HepG2 (cell line): ENCODE measurements around the gene SCN7A. TPM values are rescaled to one million over a fixed set of nuclear protein-coding genes. Genes with fewer than 3 reads are reported as not detected.

Source experiments
- ATAC-seq: fragments of 200-7000 bp; cut with Tn5 transposase; 3 replicates; pipeline ENCODE4 v1.9.1; 2020; ENCODE audit warnings: mild to moderate bottlenecking, moderate library complexity
- BruUV-seq: library from RNA; stranded (reverse); fragments of 400-500 nt; replicated peaks from 2 replicates; lab custom pipeline; 2021; lab: Mats Ljungman, UMichigan
- CTCF ChIA-PET: fragments of 300-600 bp; formaldehyde crosslinking; extraction: SDS; loops from one replicate; lab custom pipeline; 2021; ENCODE audit warnings: low total read pairs, inconsistent platforms, low intra/inter-chr PET ratio; lab: Yijun Ruan, JAX
- POLR2A ChIA-PET: fragments of 350-600 bp; sonication (Branson Sonifier 250); formaldehyde crosslinking; loops from one replicate; lab custom pipeline; 2020; ENCODE audit warnings: antibody characterized with exemption, inconsistent platforms; lab: Yijun Ruan, JAX
- DNase-seq: peaks from one replicate; pipeline ENCODE4 v3.0.0-alpha.2; 2015; ENCODE audit warnings: low spot score
- FAIRE-seq: peaks from 3 replicates; lab custom pipeline; 2011; peaks lifted over from hg19 to GRCh38; lab: Jason Lieb, UNC
- H2AFZ ChIP-seq: one replicate; pipeline ENCODE4 v1.6.1; 2011; ENCODE audit warnings: low read length, inconsistent platforms
- H3K27ac ChIP-seq: fragments of 300-600 bp; 3 replicates; pipeline ENCODE4 v1.8.0; 2011; ENCODE audit warnings: mixed run types, mild to moderate bottlenecking, mixed read lengths, low read length, inconsistent platforms; ENCODE audit not compliant: insufficient read depth; ENCODE audit errors: extremely low read length
- H3K27me3 ChIP-seq, 2 experiments: fragments of 200-600 bp in 1 of 2; 2 replicates in 1 of 2; 3 replicates in 1 of 2; pipeline versions ENCODE4 v1.6.0 to v1.8.0; 2011; ENCODE audit warnings: low read length in 2 of 2, mild to moderate bottlenecking in 2 of 2, moderate library complexity in 2 of 2, inconsistent platforms in 1 of 2; ENCODE audit not compliant: insufficient read depth in 2 of 2, control insufficient read depth in 1 of 2
- H3K36me3 ChIP-seq, 2 experiments: fragments of 200-600 bp in 1 of 2; replicated peaks in 1 of 2; 2 replicates in 1 of 2; 3 replicates in 1 of 2; pipeline versions ENCODE4 v1.5.1 to v1.8.0; 2011; ENCODE audit warnings: low read length in 2 of 2, inconsistent platforms in 1 of 2; ENCODE audit not compliant: insufficient read depth in 2 of 2, control insufficient read depth in 1 of 2
- H3K4me1 ChIP-seq: 2 replicates; pipeline ENCODE4 v1.5.1; 2012; ENCODE audit warnings: low read length, inconsistent platforms; ENCODE audit not compliant: insufficient read depth
- H3K4me2 ChIP-seq: 2 replicates; pipeline ENCODE4 v1.6.0; 2011; ENCODE audit warnings: low read depth, low read length, inconsistent platforms
- H3K4me3 ChIP-seq, 3 experiments: fragments of 200-600 bp in 1 of 3; sonication (generic), shearing (Covaris generic) in 1 of 3; replicated peaks in 1 of 3; 2 replicates each; pipeline ENCODE4 v1.5.1; 2011 to 2016; ENCODE audit warnings: low read length in 3 of 3, inconsistent platforms in 2 of 3, low read depth in 2 of 3, mild to moderate bottlenecking in 2 of 3, control low read depth in 1 of 3, mixed read lengths in 1 of 3; ENCODE audit not compliant: insufficient read depth in 1 of 3
- H3K79me2 ChIP-seq: one replicate; pipeline ENCODE4 v1.6.1; 2011; ENCODE audit warnings: low read length, inconsistent platforms; ENCODE audit not compliant: insufficient read depth
- H3K9ac ChIP-seq: 2 replicates; pipeline ENCODE4 v1.6.0; 2011; ENCODE audit warnings: mild to moderate bottlenecking, low read depth, low read length, inconsistent platforms; ENCODE audit not compliant: insufficient read depth
- H3K9me3 ChIP-seq: 2 replicates; pipeline ENCODE4 v1.5.1; 2012; ENCODE audit warnings: mild to moderate bottlenecking, low read length
- H4K20me1 ChIP-seq: 2 replicates; pipeline ENCODE4 v1.6.0; 2011; ENCODE audit warnings: inconsistent platforms, mild to moderate bottlenecking, low read length, moderate library complexity; ENCODE audit not compliant: insufficient read depth
- ELF3 ChIP-seq: IDR thresholded peaks from 2 replicates; pipeline ENCODE4 v1.6.1; 2016; ENCODE audit warnings: missing genetic modification reagents, missing compliant biosample characterization
- FOSL2 ChIP-seq: sonication (generic); formaldehyde crosslinking; IDR thresholded peaks from 2 replicates; pipeline ENCODE4 v1.4.0; 2020; ENCODE audit warnings: missing genetic modification reagents
- SOX13 ChIP-seq, 3 experiments: fragments of 450-650 bp in 1 of 3; sonication (generic) in 1 of 3; formaldehyde crosslinking in 1 of 3; IDR thresholded peaks in 2 of 3; conservative IDR thresholded peaks in 1 of 3; 2 replicates each; pipeline versions ENCODE4 v1.5.0 to v1.6.1; 2016 to 2020; ENCODE audit warnings: antibody characterized with exemption in 1 of 3, mild to moderate bottlenecking in 1 of 3, missing compliant biosample characterization in 1 of 3, missing genetic modification reagents in 1 of 3, moderate library complexity in 1 of 3
- STAG1 ChIP-seq: sonication (generic); formaldehyde crosslinking; IDR thresholded peaks from 2 replicates; pipeline ENCODE4 v1.4.0; 2020; ENCODE audit warnings: missing genetic modification reagents
- TEAD3 ChIP-seq: optimal IDR thresholded peaks from 2 replicates; pipeline ENCODE3; 2016; ENCODE audit warnings: borderline replicate concordance
- ZBTB21 ChIP-seq: sonication (generic); formaldehyde crosslinking; IDR thresholded peaks from 2 replicates; pipeline ENCODE4 v1.4.0; 2020; ENCODE audit warnings: missing genetic modification reagents
- ZNF567 ChIP-seq: sonication (generic); formaldehyde crosslinking; IDR thresholded peaks from 2 replicates; pipeline ENCODE4 v1.8.1; 2023; ENCODE audit warnings: mild to moderate bottlenecking, missing genetic modification reagents, borderline replicate concordance
- WGBS: methylation state at CpG from one replicate; pipeline ENCODE4 v1.1.6; 2017; ENCODE audit warnings: low lambda C conversion rate; 5-methylcytosine and 5-hydroxymethylcytosine counted together
- in situ Hi-C: cut with HindIII; loops from 2 replicates; pipeline ENCODE4 v1.10.0; 2017; ENCODE audit warnings: low pct_unique_long_range_greater_than_20kb; ENCODE audit not compliant: extremely low pct_ligation_motif_present
- intact Hi-C: fragments of 100-400 bp; cut with micrococcal nuclease; formaldehyde crosslinking; loops from one replicate; pipeline ENCODE4 v1.10.0; 2022; ENCODE audit not compliant: unreplicated experiment
- polyA plus RNA-seq, 8 experiments: library from polyadenylated mRNA; depleted of rRNA in 3 of 8; stranded (reverse) in 7 of 8; unstranded in 1 of 8; fragments of >200 nt; fragmentation: Illumina TruSeq in 4 of 8; extraction: Trizol in 4 of 8; gene quantifications; 2 replicates each; pipeline versions ENCODE4 v1.2.1 to v1.2.3, GENCODE V29; 2011 to 2016; ENCODE audit warnings: low read depth in 4 of 8, missing spikeins in 1 of 8, mixed read lengths in 1 of 8; ENCODE audit not compliant: insufficient read depth in 1 of 8
- total RNA-seq, 5 experiments: library from RNA; depleted of rRNA; stranded (reverse); fragments of >200 nt; fragmentation: Illumina TruSeq; extraction: Trizol; gene quantifications; 2 replicates each; pipeline ENCODE4 v1.2.3, GENCODE V29; 2016; ENCODE audit warnings: low read depth in 1 of 5
- TF ChIP-seq, protein P1 (sequence below), 2 experiments: fragments of 450-650 bp in 1 of 2; sonication (generic) in 1 of 2; formaldehyde crosslinking in 1 of 2; IDR thresholded peaks; 2 replicates each; pipeline versions ENCODE4 v1.6.1 to v1.8.0; 2016 to 2022; ENCODE audit warnings: antibody characterized with exemption in 1 of 2, mild to moderate bottlenecking in 1 of 2, missing genetic modification reagents in 1 of 2
- TF ChIP-seq, protein P2 (sequence below): sonication (generic); formaldehyde crosslinking; IDR thresholded peaks from 2 replicates; pipeline ENCODE4 v1.5.0; 2020; ENCODE audit warnings: mild to moderate bottlenecking, missing genetic modification reagents, moderate library complexity

Gene SCN7A
- total and polyA plus RNA-seq, 2 of the 13 experiments (the other 11 are each of a cell fraction or from before 2014, with no cell fraction given), result 0.01 TPM; not detected in 1

DNA sequence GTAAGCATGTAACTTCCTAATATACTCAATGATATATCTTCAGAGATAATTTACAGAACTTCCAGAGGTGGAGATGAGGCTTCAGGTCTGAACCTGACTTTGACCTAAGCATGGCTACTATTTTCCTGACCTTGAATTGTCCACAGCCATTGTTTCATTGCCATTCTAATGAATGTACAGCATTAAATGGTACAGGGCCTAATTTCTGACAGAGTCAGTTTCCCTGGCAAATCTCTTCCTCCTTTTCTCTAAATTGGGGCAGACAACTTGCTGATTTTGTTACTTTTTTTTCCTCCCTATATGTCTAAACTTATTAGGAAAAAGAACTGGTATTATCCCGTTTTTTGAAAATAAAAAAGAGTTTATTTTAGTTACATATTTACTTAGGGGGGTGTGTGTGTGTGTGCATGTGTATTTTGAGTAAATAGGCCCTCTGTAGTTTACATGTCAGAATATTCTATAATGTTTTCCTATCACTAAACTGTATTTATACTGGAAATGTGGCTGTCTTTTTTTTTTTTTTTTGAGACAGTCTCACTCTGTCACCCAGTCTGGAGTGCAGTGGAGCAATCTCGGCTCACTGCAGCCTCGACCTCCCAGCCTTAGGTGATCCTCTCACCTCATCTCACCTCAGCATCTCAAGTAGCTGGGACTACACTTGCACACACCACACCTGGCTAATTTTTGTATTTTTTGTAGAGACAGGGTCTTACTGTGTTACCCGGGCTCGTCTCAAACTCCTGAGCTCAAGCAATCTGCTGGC is 75.0 kb downstream of the SCN7A start (continued):
- TF ChIP-seq SOX13 (IDR thresholded peaks at IDR 0.05) (no peak), SOX13 (CRISPR knock-in tag; conservative IDR thresholded peaks at IDR 0.05 in 1 of 2, IDR thresholded peaks at IDR 0.05 in 1 of 2) (peak in 1 of 2 experiments; percentile 58; a peak in 2 of 4 replicates)

DNA sequence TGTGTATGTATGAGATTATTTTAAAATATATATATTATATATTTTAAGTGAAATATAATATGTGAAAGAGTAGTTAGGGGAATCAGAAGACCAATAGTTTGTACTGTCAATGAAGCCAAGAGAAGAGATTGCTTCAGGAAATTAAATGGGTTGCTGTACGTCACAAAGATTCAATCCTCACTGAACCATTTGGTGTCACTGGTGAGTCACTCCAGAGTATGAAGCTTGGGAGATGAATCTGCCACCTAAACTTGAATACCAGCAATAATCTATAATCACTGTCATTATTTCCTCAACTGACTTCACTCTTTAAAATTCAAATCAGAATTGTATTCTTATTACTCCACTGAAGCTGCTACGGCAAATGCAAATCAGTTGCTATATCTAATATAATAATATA is 76.4 kb downstream of the SCN7A start:
- DNase-seq, result peak; percentile 70
- CTCF ChIA-PET, result interaction anchor here (1.4 to 1.5 kb wide), 2 partner anchors 99 to 360 kb away, joined by 3 to 8 read pairs; no protein-coding TSS in a partner anchor
- H4K20me1 ChIP-seq, result no peaks in the 10 kb centered on the region
- TF ChIP-seq FOSL2 (CRISPR knock-in tag) (peak; percentile 22; the same call in 1 of the 2 replicates), TEAD3 (CRISPR knock-in tag) (peak; percentile 16), ZNF567 (no peak), ELF3 (0 out of 2 replicates have a peak, but pooled peaks have one; percentile 30), ZBTB21 (CRISPR knock-in tag) (0 out of 2 replicates have a peak, but pooled peaks have one; percentile 49), STAG1 (CRISPR knock-in tag) (peak; percentile 52)
- TF ChIP-seq, protein P1, sequence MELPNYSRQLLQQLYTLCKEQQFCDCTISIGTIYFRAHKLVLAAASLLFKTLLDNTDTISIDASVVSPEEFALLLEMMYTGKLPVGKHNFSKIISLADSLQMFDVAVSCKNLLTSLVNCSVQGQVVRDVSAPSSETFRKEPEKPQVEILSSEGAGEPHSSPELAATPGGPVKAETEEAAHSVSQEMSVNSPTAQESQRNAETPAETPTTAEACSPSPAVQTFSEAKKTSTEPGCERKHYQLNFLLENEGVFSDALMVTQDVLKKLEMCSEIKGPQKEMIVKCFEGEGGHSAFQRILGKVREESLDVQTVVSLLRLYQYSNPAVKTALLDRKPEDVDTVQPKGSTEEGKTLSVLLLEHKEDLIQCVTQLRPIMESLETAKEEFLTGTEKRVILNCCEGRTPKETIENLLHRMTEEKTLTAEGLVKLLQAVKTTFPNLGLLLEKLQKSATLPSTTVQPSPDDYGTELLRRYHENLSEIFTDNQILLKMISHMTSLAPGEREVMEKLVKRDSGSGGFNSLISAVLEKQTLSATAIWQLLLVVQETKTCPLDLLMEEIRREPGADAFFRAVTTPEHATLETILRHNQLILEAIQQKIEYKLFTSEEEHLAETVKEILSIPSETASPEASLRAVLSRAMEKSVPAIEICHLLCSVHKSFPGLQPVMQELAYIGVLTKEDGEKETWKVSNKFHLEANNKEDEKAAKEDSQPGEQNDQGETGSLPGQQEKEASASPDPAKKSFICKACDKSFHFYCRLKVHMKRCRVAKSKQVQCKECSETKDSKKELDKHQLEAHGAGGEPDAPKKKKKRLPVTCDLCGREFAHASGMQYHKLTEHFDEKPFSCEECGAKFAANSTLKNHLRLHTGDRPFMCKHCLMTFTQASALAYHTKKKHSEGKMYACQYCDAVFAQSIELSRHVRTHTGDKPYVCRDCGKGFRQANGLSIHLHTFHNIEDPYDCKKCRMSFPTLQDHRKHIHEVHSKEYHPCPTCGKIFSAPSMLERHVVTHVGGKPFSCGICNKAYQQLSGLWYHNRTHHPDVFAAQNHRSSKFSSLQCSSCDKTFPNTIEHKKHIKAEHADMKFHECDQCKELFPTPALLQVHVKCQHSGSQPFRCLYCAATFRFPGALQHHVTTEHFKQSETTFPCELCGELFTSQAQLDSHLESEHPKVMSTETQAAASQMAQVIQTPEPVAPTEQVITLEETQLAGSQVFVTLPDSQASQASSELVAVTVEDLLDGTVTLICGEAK (IDR thresholded peaks at IDR 0.05), result no peak
- TF ChIP-seq, protein P1 (CRISPR knock-in tag; IDR thresholded peaks at IDR 0.05), result no peak
- TF ChIP-seq, protein P2, sequence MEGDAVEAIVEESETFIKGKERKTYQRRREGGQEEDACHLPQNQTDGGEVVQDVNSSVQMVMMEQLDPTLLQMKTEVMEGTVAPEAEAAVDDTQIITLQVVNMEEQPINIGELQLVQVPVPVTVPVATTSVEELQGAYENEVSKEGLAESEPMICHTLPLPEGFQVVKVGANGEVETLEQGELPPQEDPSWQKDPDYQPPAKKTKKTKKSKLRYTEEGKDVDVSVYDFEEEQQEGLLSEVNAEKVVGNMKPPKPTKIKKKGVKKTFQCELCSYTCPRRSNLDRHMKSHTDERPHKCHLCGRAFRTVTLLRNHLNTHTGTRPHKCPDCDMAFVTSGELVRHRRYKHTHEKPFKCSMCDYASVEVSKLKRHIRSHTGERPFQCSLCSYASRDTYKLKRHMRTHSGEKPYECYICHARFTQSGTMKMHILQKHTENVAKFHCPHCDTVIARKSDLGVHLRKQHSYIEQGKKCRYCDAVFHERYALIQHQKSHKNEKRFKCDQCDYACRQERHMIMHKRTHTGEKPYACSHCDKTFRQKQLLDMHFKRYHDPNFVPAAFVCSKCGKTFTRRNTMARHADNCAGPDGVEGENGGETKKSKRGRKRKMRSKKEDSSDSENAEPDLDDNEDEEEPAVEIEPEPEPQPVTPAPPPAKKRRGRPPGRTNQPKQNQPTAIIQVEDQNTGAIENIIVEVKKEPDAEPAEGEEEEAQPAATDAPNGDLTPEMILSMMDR (CRISPR knock-in tag), result peak; percentile 55

More for the DNA sequence above, 76.4 kb downstream of the SCN7A start:
- peak; percentile 70 for ATAC-seq
- H3K9me3 ChIP-seq, result no peaks in the 10 kb centered on the region
- no peak overlapping the region for H2AFZ ChIP-seq
- no peaks in the 10 kb centered on the region for H3K27me3 ChIP-seq
- no peaks in the 10 kb centered on the region for H3K36me3 ChIP-seq
- BruUV-seq, result no TSS peak
- WGBS, result 47% methylated on average over 2 of the region's 2 CpGs
- H3K4me1 ChIP-seq, result peaks cover 30% of the 10 kb centered on the region
- H3K9ac ChIP-seq, result no peak overlapping the region
- no peaks in the 10 kb centered on the region for H3K79me2 ChIP-seq
- POLR2A ChIA-PET, result interaction anchor here (0.6 kb wide), 2 partner anchors 42 to 1763 kb away, joined by 3 read pairs; no protein-coding TSS in a partner anchor
- H3K27ac ChIP-seq, result no peak overlapping the region
- intact Hi-C loops (loop anchor here (2.0 to 5.0 kb wide), 4 partner anchors 40 to 1015 kb away; partner anchors contain the start of genes SCN9A and TTC21B), in situ Hi-C loops (loop anchor here (5.0 kb wide), 1 partner anchor 465 kb away; the partner anchor contains the start of gene TTC21B)
- H3K4me2 ChIP-seq, result no peak overlapping the region; the same call in 1 of the 2 replicates
- no peak overlapping the region; a peak in 1 of 6 replicates for H3K4me3 ChIP-seq
- FAIRE-seq, result no peak
